ENCODE data around the gene ZNF200. TPM values are rescaled to one million over a fixed set of nuclear protein-coding genes. Genes with fewer than 3 reads are reported as not detected.
A peak's percentile ranks its signal among the peaks of the same experiment; 100 is the strongest.
"Not testable (repeated sequence)": the region's sequence is repeated elsewhere in the genome, so short reads cannot be mapped to it uniquely, and the experiment has no call there.

ZNF200 gene
- total RNA-seq, 4 donors from 2014 or later = 2.2 to 5.7 (median 3.9) TPM

GRCh38 chr16:3215601-3216262 lies 19.2 kb downstream of the ZNF200 start:
- 76 to 79% methylated on average over 11 of the region's 11 CpGs for WGBS, 2 donors
- H3K4me3 ChIP-seq (ENCODE audit: low read depth, poor library complexity, severe bottlenecking) = no peak overlapping the region
- DNase-seq (ENCODE audit: low spot score in 2 of 2) = peak in 1 of 2 donors; percentile 50
- intact Hi-C loops (cut with DNase I; ENCODE audit: low total_unique reads) = no loop called here
- TF ChIP-seq POLR2A (IDR thresholded peaks at IDR 0.05) = no peak
- no peak for TF ChIP-seq CTCF (IDR thresholded peaks at IDR 0.05)

GRCh38 chr16:3214904-3215600 lies 19.9 kb downstream of the ZNF200 start:
- TF ChIP-seq POLR2A (IDR thresholded peaks at IDR 0.05) (no peak), CTCF (IDR thresholded peaks at IDR 0.05) (no peak)
- 45 to 46% methylated on average over 7 of the region's 7 CpGs for WGBS, 2 donors
- peak in 1 of 2 donors; percentile 20 for DNase-seq (ENCODE audit: low spot score in 2 of 2)
- no peak overlapping the region for H3K4me3 ChIP-seq (ENCODE audit: low read depth, poor library complexity, severe bottlenecking)
- intact Hi-C loops (cut with DNase I; ENCODE audit: low total_unique reads) = no loop called here

GRCh38 chr16:3212567-3212966 lies 22.4 kb downstream of the ZNF200 start:
- intact Hi-C loops (cut with DNase I; ENCODE audit: low total_unique reads) = no loop called here
- no peak for TF ChIP-seq POLR2A (IDR thresholded peaks at IDR 0.05)
- no peak for TF ChIP-seq CTCF (IDR thresholded peaks at IDR 0.05)
- no peak overlapping the region for H3K4me3 ChIP-seq (ENCODE audit: low read depth, poor library complexity, severe bottlenecking)
- 74 to 79% methylated on average over 1 of the region's 1 CpG for WGBS, 2 donors
- no peak for DNase-seq (ENCODE audit: low spot score in 2 of 2)

- H3K4me3 ChIP-seq (ENCODE audit: low read depth, poor library complexity, severe bottlenecking) = no peak overlapping the region
- intact Hi-C loops (cut with DNase I; ENCODE audit: low total_unique reads) = no loop called here
- 77 to 88% methylated on average over 3 of the region's 3 CpGs for WGBS, 2 donors
- TF ChIP-seq CTCF (IDR thresholded peaks at IDR 0.05) = no peak
- TF ChIP-seq POLR2A (IDR thresholded peaks at IDR 0.05) = no peak
- peak in 1 of 2 donors; percentile 23 for DNase-seq (ENCODE audit: low spot score in 2 of 2)
Measured at GRCh38 chr16:3212006-3212405, 23.0 kb downstream of the ZNF200 start.

- no peak overlapping the region for H3K4me3 ChIP-seq (ENCODE audit: low read depth, poor library complexity, severe bottlenecking)
- no peak for DNase-seq (ENCODE audit: low spot score in 2 of 2)
- WGBS, 2 donors = 65 to 67% methylated on average over 17 to 19 of the region's 19 CpGs
- intact Hi-C loops (cut with DNase I; ENCODE audit: low total_unique reads) = no loop called here
- TF ChIP-seq POLR2A (IDR thresholded peaks at IDR 0.05) = no peak
- TF ChIP-seq CTCF (IDR thresholded peaks at IDR 0.05) = no peak
Measured at GRCh38 chr16:3207086-3207953, 27.6 kb downstream of the ZNF200 start.

GRCh38 chr16:3205939-3206338 lies 29.0 kb downstream of the ZNF200 start:
- DNase-seq (ENCODE audit: low spot score in 2 of 2); intact Hi-C loops (cut with DNase I; ENCODE audit: low total_unique reads); H3K4me3 ChIP-seq (ENCODE audit: low read depth, poor library complexity, severe bottlenecking): not testable (repeated sequence)
- WGBS, 2 donors = 55 to 66% methylated on average over 3 of the region's 3 CpGs

All from lower leg skin (tissue), 4 donors.